GM19395 (cell line): ENCODE results near the gene FRMD6.

Experiments
- ATAC-seq: cut with Tn5 transposase; IDR thresholded peaks from one replicate; pipeline ENCODE4 v1.9.1; 2021; ENCODE audit warnings: mild to moderate bottlenecking, moderate library complexity; ENCODE audit not compliant: unreplicated experiment

The FRMD6 gene

DNA sequence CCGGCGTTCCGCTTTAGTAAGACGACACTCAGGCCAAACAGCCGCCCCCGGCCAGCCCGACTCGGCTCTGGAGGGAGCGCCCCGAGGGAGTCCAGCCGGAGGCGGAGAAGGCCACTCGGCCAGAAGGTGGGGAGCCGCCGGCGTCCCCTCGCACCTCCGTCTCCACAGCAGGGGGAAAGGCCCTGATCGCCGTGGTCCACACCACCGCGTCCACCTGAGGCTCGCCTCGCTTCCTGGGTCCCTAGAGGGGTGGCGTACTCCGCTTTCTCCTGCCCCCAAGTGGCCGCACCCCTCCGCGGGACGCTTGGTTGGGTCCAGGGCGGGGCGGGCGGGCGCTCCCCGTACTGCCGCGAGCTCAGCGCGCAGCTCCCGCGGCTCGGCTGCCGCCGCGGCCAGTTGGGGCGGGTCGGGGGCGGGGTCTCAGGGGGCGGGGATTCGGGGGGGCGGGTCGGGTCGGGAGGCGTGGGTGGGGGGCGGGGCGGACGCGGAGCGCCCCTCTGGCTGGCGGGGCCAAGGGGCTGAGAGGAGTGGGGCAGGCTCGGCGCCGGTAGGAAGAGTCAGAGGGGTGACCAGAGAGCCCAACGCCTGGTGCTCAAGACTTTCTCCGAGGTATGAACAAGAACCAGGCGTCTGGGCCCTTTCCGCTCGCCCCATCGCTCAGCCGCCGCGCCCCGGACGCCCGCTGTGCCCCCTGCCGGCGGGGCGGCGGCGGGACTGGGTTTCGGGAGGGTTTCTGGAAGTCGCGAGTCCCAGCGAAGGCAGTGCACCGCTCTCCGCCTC is at the start of gene FRMD6:
Gene FRMD6 (plus strand): TSS at position 523 of the 780 bp plus-strand sequence. CDS start 37,927 bp downstream, outside the sequence.
- peak; percentile 76 for ATAC-seq

DNA sequence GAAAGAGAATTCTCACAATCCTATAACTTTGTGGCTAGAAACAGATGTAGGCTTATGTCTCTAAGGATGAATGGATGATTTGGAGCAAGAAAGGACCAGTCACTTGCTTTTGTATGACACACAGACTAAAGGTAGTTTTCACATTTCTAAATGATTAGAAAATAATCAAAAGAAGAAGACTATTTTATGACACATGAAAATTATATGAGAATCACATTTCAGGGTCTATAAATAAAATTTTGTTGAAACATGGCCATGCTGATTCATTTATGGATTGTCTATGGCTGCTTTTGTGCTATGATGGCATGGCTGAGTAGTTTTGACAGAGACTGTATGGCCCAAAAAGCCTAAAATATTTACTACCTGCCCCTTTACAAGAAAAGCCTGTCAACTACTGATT is 49.4 kb upstream of the FRMD6 start:
- ATAC-seq: no peak

DNA sequence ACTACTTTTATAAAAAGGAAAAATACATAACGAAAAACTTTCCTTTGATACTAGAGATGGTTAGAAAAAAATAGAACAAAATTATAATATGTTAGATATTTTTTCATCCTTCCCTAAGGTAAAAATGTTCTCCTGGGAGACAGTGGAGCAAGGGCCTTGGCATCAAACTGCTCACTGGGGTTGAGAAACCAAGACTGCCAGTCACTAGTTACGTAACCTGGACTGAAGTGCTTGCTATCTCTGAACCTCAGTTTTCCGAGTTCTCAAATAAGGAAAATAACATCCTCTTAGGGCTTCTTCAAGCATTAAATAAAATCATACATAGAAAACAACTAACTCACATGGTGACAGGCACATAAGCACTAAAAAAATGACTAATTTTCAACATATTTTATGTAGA is 48.2 kb upstream of the FRMD6 start:
- no peak for ATAC-seq

DNA sequence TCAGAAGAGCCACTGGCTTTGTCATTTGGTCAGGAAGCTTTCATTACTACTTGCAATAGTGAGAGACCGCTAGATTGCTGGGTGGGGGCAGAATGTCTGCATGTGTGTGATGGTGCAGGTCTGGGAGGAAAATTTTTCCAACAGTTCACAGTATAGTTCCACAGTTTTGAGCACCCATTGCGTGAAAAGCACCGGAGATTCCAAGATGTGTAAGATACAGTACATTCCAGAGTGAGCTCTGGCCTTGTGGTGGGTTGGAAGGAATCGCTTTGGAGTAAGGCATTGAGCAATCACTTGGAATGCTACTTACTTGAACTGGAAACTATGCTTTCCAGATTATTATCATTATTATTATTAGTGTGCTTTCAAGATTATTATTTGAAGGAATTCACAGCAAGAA is 47.6 kb upstream of the FRMD6 start:
- no peak for ATAC-seq

DNA sequence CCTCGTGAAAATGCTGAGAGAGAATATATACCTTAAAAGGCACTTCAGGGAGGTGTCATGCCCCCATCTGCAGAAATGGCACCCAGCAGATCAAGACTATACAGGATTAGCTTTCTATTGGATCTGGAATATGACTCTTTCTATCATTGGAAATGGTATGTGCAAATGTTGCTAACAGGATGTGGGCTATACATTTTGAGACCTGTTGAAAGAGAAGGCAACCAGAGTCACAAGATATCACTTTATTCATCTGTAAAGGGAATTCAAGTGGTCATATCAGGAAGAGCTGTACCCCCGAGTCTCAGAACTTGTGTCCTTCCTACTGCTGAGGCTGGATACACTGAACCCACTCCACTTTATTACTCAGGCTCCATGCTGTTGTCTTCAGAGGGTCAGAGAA is 46.1 kb upstream of the FRMD6 start:
- ATAC-seq: no peak

DNA sequence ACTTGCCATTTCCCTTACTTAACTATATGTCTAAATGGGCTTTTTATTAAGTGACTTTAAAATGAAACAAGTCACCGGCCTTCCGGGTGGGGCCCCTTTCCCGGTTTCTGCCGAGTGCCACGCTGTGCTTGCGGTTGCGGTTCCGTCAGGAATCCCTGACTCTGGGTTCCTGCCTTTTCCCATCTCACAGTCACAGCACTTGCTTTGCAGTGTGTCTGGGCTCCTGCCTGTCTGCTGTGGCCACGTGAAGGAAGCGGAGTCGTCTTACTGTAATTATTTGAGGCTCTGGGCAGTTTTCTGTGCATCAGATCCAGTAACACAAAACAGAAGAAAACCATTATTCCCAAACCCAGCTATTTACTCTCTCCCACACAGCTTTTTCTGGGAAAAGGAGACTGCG is 44.0 kb upstream of the FRMD6 start:
- ATAC-seq: no peak

- no peak for ATAC-seq
These were observed 42.3 kb upstream of the FRMD6 start for GRCh38 chr14:51609251-51609954.

GRCh38 chr14:51609955-51610283 is 41.8 kb upstream of the FRMD6 start:
- peak; percentile 79 for ATAC-seq

GRCh38 chr14:51610771-51611170 is 40.9 kb upstream of the FRMD6 start:
- no peak for ATAC-seq

GRCh38 chr14:51612449-51612848 is 39.3 kb upstream of the FRMD6 start:
- no peak for ATAC-seq

DNA sequence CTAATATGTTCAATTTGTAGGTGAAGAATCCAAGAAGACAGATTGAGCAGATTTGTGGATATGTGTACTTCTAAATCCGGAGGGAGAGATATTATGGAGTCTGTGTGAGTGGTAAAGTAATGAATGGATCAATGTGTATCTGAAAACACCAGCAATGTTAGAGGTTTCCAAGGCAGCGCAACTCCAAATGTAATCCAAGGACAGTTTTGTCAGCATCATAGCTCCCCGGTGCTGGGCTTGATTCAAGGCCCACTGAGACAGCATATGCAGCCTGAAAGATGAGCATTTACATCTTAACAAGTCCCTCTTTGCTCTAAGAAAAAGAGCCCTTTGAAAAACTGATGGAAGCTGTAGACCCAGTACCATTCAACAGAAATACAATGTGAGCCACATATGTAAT is 38.3 kb upstream of the FRMD6 start:
- ATAC-seq: no peak

DNA sequence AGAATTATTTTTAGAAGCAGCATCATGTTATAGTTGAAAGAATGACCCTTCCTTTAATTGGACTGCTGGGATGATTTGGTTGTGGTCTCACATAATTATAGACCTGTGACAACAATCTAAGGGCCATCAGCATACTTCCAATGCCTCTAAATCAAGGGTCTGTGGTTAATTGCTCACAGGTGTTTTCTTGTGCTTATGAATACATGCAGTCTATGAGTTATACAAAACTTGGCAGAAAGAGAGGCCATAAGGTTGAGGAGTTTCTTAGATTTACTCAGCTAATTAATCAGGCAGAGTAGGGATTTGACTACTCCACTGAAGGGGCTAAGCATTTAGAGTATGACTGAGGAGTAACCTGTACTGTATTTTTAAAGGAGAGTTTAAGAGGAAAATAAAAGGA is 37.0 kb upstream of the FRMD6 start:
- ATAC-seq: no peak

DNA sequence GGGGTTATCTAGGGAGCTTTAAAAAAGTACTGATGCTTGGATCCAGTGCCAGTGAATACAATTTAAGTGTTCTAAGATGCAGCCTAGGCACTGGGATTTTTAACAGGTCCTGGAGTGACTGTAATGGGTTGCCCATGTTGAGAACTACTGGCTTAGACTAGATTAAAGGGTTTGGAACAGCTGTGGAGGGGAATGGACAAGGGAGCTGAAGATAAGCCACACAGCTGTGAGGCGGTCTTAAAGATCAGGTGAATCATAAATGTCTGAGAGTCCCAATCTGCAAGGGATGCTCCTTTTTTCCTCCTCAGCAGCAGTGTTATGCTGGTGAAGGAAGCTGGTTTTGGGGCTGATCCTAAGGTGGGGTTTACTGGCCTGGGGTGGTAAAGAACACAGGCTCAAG is 35.5 kb upstream of the FRMD6 start:
- ATAC-seq: no peak

- ATAC-seq: no peak
These were observed 34.8 kb upstream of the FRMD6 start for GRCh38 chr14:51616724-51617409.

DNA sequence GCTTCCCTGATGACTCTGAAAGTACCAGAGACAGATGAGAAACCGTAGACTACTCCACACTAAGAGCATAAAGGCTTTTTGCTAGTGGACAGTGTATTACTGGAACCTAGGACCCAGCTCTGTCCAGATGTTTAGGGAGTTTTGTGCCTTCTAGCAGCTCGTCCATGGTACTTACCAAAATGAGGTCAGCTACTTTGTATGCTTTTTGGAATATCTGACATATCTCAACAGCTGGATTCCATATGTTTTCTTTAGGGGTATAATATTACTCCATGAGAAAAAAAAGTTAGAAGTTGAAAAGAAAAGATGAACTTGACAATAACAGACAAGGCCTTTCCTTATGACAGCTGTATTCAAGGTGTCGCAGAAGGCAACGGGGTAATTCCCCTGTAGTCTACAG is 32.1 kb upstream of the FRMD6 start:
- no peak for ATAC-seq

DNA sequence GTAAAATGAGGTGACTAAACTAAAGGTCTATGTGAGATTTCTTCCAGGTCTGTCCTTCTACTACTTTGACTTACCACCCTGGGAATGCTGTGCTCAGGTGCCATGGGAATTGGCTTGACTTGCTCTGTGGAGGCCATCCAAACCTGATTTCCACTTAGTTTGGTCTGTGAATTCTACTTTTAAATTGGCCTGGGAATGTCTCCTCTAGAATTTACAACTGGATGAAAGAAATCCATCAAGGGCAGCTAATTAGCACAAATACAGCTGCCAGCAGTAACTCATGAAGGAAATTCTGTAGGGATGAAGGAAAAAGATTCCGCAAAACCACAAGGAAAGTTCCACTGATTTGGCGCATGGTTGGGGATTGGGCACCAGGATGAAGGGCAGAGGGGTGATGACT is 31.7 kb upstream of the FRMD6 start:
- ATAC-seq: no peak

GRCh38 chr14:51621654-51622053 is 30.1 kb upstream of the FRMD6 start:
- ATAC-seq: peak; percentile 49

DNA sequence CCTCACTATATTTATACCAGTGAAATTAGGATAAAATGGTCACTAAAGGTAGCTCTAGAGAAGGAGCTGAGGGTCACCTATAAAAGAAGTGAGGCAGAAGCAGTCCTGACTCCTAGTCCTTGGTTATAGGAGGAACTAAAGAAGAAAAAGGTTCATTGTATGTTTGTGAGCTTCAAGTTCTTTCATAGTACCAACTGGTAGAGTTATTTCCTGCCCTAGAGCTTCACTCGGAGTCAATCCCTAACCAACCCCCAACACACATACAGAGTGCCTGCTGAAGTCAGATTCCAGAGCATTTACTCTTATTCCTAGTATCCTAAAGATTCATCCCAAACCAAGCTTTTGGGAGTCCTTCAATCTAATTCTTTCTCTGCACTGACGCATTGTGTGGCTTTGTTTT is 29.3 kb upstream of the FRMD6 start:
- no peak for ATAC-seq

DNA sequence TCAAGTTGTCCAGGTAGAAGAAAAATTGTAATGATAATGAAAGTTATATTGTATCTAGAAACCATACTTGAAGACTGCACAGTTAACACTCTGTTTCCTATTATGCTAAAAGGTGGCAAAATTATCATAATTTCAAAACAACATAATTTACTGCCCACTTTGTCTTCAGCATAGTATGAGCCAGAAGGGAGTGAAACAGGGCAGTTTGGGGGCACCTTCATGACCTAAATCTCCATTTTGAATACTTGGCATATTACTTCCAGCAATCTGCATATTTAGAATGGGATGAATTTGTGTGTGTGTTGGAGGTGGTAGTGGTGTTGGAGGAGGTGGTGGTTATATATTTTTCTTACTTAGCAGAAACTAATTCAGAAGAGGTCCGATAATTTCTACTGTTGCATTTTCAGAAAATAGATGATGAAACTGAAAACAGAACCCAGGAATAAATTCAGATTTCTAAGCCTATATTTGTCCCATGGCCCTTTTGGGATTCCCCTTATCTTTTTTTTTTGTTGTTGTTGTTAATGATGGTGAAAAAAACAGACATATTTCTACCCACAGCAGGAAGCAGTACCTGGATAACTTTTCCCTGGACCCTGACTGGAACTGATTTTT is 26.6 kb upstream of the FRMD6 start:
- no peak for ATAC-seq

- no peak for ATAC-seq
These were observed 25.5 kb upstream of the FRMD6 start for GRCh38 chr14:51626185-51626584.

GRCh38 chr14:51626788-51627187 is 24.9 kb upstream of the FRMD6 start:
- ATAC-seq: no peak

- ATAC-seq: no peak
These were observed 24.4 kb upstream of the FRMD6 start for GRCh38 chr14:51627313-51627712.
